Right lobe of liver (tissue), 6 donors: ENCODE results near the gene ATOH7. TPM values are rescaled to one million over a fixed set of nuclear protein-coding genes. Genes with fewer than 3 reads are reported as not detected.
A peak's percentile ranks its signal among the peaks of the same experiment; 100 is the strongest.
"Not testable (repeated sequence)": the region's sequence is repeated elsewhere in the genome, so short reads cannot be mapped to it uniquely, and the experiment has no call there.

Source experiments
- ATAC-seq, 4 donors: fragments of 200-7000 bp; cut with Tn5 transposase; one replicate each; pipeline ENCODE4 v1.9.1; 2020; ENCODE audit warnings: mild to moderate bottlenecking in 4 of 4, moderate library complexity in 4 of 4
- DNase-seq, 3 donors: peaks; one replicate each; pipeline ENCODE4 v3.0.0-alpha.2; 2020
- H3K27ac ChIP-seq, 3 donors: fragments of 200-600 bp; one replicate each; pipeline ENCODE4 v1.8.0; 2022
- H3K27me3 ChIP-seq, 2 donors: fragments of 200-600 bp; one replicate each; pipeline ENCODE4 v1.8.0; 2022
- H3K36me3 ChIP-seq, 4 donors: fragments of 200-600 bp; sonication (generic) in 1 of 4; one replicate each; pipeline versions ENCODE4 v1.5.1 to v1.8.0; 2017 to 2022; ENCODE audit warnings: control low read depth in 1 of 4
- H3K4me1 ChIP-seq, 4 donors: fragments of 200-600 bp; sonication (generic) in 1 of 4; one replicate each; pipeline versions ENCODE4 v1.5.1 to v1.8.0; 2017 to 2022; ENCODE audit warnings: control low read depth in 1 of 4
- H3K4me3 ChIP-seq, 3 donors: fragments of 200-600 bp; one replicate each; pipeline ENCODE4 v1.8.0; 2022
- H3K9me3 ChIP-seq, 4 donors: fragments of 200-600 bp; sonication (generic) in 1 of 4; one replicate each; pipeline versions ENCODE4 v1.5.1 to v1.8.0; 2017 to 2022; ENCODE audit warnings: control low read depth in 1 of 4
- CTCF ChIP-seq, 4 donors: fragments of 200-600 bp in 3 of 4; fragments of 450-650 bp in 1 of 4; IDR thresholded peaks; one replicate each; pipeline versions ENCODE4 v1.5.1 to v1.8.0; 2016 to 2022; ENCODE audit warnings: antibody characterized with exemption in 4 of 4, mild to moderate bottlenecking in 2 of 4
- POLR2A ChIP-seq: fragments of 450-650 bp; IDR thresholded peaks from one replicate; pipeline ENCODE4 v1.6.1; 2017; ENCODE audit warnings: antibody characterized with exemption, mild to moderate bottlenecking
- WGBS: methylation state at CpG from one replicate; pipeline ENCODE4 v1.1.6; 2018; ENCODE audit warnings: low coverage, low lambda C conversion rate; ENCODE audit not compliant: insufficient coverage; ENCODE audit errors: missing lambda C conversion rate; 5-methylcytosine and 5-hydroxymethylcytosine counted together
- intact Hi-C, 2 donors: fragments of 100-400 bp; cut with DNase I; formaldehyde crosslinking; loops; one replicate each; pipeline versions ENCODE4 v1.11.2 to v1.14.1; 2022
- long read RNA-seq: library from polyadenylated mRNA; unstranded; transcript quantifications from one replicate; pipeline ENCODE4 v2.0.0, GENCODE V29; 2019
- total RNA-seq, 6 experiments: library from RNA; depleted of rRNA in 2 of 6; stranded (reverse); fragments of >200 nt in 2 of 6; fragmentation: NEBNext Ultra II Directional in 3 of 6; extraction: Animal tissue kit (Norgen Biotek cat#: 25700) in 3 of 6; gene quantifications; one replicate each; pipeline versions ENCODE4 v1.1.0 to v1.2.4, GENCODE V29; 2016 to 2023
- donor health status: DM: no; HTN: yes; CAD: no.
- donor health status: DM: no; HTN: no; CAD: no.
- donor health status: DM: no; HTN: no; CAD: no.
- donor health status: DM: no; HTN: yes; CAD: no.
- donor health status: DM: no; HTN: yes; CAD: no.

The ATOH7 gene
- total RNA-seq = 1 to 10 TPM in 1 of 6 experiments, under 1 TPM in 3, not detected in 2; 0.25 to 1.1 (median 0.46) TPM
- long read RNA-seq = 0 reads

GRCh38 chr10:68231817-68232251, at the start of gene ATOH7:
TSS of gene ATOH7 (minus strand) at chr10:68232113. CDS start at chr10:68231677, 436 bp downstream.
- no peak for TF ChIP-seq CTCF (IDR thresholded peaks at IDR 0.05)
- TF ChIP-seq POLR2A = no peak
- no peaks in the 10 kb centered on the region for H3K9me3 ChIP-seq
- peak within 1 kb of the TSS; percentile 54 to 59 (median 56) for H3K4me3 ChIP-seq
- peak within 1 kb of the TSS in 1 of 3 donors; percentile 34 for H3K27ac ChIP-seq
- intact Hi-C loops = no loop called here
- no peaks in the 10 kb centered on the region for H3K4me1 ChIP-seq
- H3K27me3 ChIP-seq = no peaks in the 10 kb centered on the region
- peak in 1 of 4 donors; percentile 2 for ATAC-seq
- no peak for DNase-seq
- 30% methylated on average over 7 of the region's 13 CpGs for WGBS
- no peaks in the 10 kb centered on the region for H3K36me3 ChIP-seq

- Histone ChIP-seq H3K36me3 (peaks cover 0 to 38% (median 17%) of the 10 kb centered on the region in 4 donors), H3K4me3 (no peak overlapping the region), H3K27me3 (no peaks in the 10 kb centered on the region), H3K4me1 (no peaks in the 10 kb centered on the region), H3K27ac (no peak overlapping the region), H3K9me3 (no peaks in the 10 kb centered on the region)
- intact Hi-C loops = no loop called here
- TF ChIP-seq POLR2A (no peak), CTCF (IDR thresholded peaks at IDR 0.05) (no peak)
- 91% methylated on average over 4 of the region's 4 CpGs for WGBS
- ATAC-seq = no peak
- no peak for DNase-seq
These were observed 48.8 kb upstream of the ATOH7 start for GRCh38 chr10:68280758-68281157.

GRCh38 chr10:68278906-68279753, 47.2 kb upstream of the ATOH7 start:
- peak in 1 of 4 donors; percentile 28 for ATAC-seq
- H3K27me3 ChIP-seq, H3K27ac ChIP-seq, H3K4me3 ChIP-seq, H3K9me3 ChIP-seq, DNase-seq, intact Hi-C loops, H3K4me1 ChIP-seq: not testable (repeated sequence)
- peaks cover 0 to 27% (median 10%) of the 10 kb centered on the region in 4 donors for H3K36me3 ChIP-seq
- WGBS = 93% methylated on average over 17 of the region's 70 CpGs

- peaks cover 0 to 16% (median 4%) of the 10 kb centered on the region in 4 donors for H3K36me3 ChIP-seq
These were observed 45.9 kb upstream of the ATOH7 start for GRCh38 chr10:68277814-68278213.

GRCh38 chr10:68276224-68276623, 44.3 kb upstream of the ATOH7 start:
- Histone ChIP-seq H3K36me3 (peaks cover 0 to 9% (median 2%) of the 10 kb centered on the region in 4 donors), H3K9me3 (no peaks in the 10 kb centered on the region), H3K27me3 (no peaks in the 10 kb centered on the region), H3K27ac (no peak overlapping the region), H3K4me3 (no peak overlapping the region), H3K4me1 (no peaks in the 10 kb centered on the region)
- TF ChIP-seq POLR2A (no peak), CTCF (IDR thresholded peaks at IDR 0.05) (no peak)
- intact Hi-C loops = no loop called here
- DNase-seq = no peak
- peak in 1 of 4 donors; percentile 14 for ATAC-seq

More at GRCh38 chr10:68277814-68278213, 45.9 kb upstream of the ATOH7 start:
- H3K9me3 ChIP-seq, H3K27me3 ChIP-seq, ATAC-seq, intact Hi-C loops, H3K4me1 ChIP-seq, DNase-seq, H3K27ac ChIP-seq, H3K4me3 ChIP-seq: not testable (repeated sequence)
- WGBS = no CpG with 5 or more reads among the region's 2 CpGs
